ENCODE results near the gene MYORG. TPM values are rescaled to one million over a fixed set of nuclear protein-coding genes. Genes with fewer than 3 reads are reported as not detected.

MYORG gene
- total and polyA plus RNA-seq, 9 of the 15 experiments (the other 6 are each of a cell fraction or from before 2014, with no cell fraction given), result 0.06 to 0.82 (median 0.18) TPM

GRCh38 chr9:34333836-34334235 lies 42.9 kb downstream of the MYORG start:
- CTCF ChIA-PET (ENCODE audit: low intra/inter-chr PET ratio), result no interaction called here
- 61% methylated on average over 3 of the region's 3 CpGs for WGBS (ENCODE audit: insufficient coverage, low coverage, missing lambda C conversion rate)
- Histone ChIP-seq H3K79me2 (ENCODE audit: control insufficient read depth, insufficient read depth, low read length) (peaks cover 10% of the 10 kb centered on the region), H3K27me3 (ENCODE audit: control insufficient read depth in 2 of 2, insufficient read depth in 2 of 2, low read length in 2 of 2) (no peaks in the 10 kb centered on the region), H3K9me3 (replicated peaks; ENCODE audit: control insufficient read depth, insufficient read depth, low read depth, low read length) (no peaks in the 10 kb centered on the region), H3K9ac (ENCODE audit: insufficient read depth in 1 of 2, low read depth in 2 of 2, low read length in 2 of 2) (no peak overlapping the region), H3K4me2 (ENCODE audit: insufficient read depth, low read length) (no peak overlapping the region), H2AFZ (ENCODE audit: low read depth, low read length) (no peak overlapping the region), H3K36me3 (ENCODE audit: control insufficient read depth, insufficient read depth, low read length) (peaks cover 5% of the 10 kb centered on the region; the same call in 2 of the 3 replicates), H3K27ac (ENCODE audit: extremely low read depth, low read depth, low read length) (no peak overlapping the region), H3K9me1 (ENCODE audit: control insufficient read depth, insufficient read depth, low read length) (no peaks in the 10 kb centered on the region), H3K4me3 (no peak overlapping the region), H4K20me1 (replicated peaks; ENCODE audit: control insufficient read depth, insufficient read depth, low read length) (no peaks in the 10 kb centered on the region), H3K4me1 (replicated peaks in 1 of 2; ENCODE audit: control insufficient read depth in 2 of 2, insufficient read depth in 2 of 2, low read length in 2 of 2) (peaks cover 8 to 10% of the 10 kb centered on the region in 2 experiments; a peak in 3 of 5 replicates)
- no peak for TF ChIP-seq NFIC (IDR thresholded peaks at IDR 0.05)
- TF ChIP-seq DLX4 (CRISPR knock-in tag; IDR thresholded peaks at IDR 0.05), result no peak
- no peak for TF ChIP-seq HINFP (tag; conservative IDR thresholded peaks at IDR 0.05; ENCODE audit: low read depth)
- TF ChIP-seq HNRNPK (IDR thresholded peaks at IDR 0.05; ENCODE audit: low read depth, low read length, poor library complexity, severe bottlenecking), result no peak
- TF ChIP-seq HNRNPLL (IDR thresholded peaks at IDR 0.05; ENCODE audit: low read depth, low read length, poor library complexity, severe bottlenecking), result no peak
- no peak for TF ChIP-seq CREB5 (CRISPR knock-in tag; IDR thresholded peaks at IDR 0.05)
- intact Hi-C loops (cut with micrococcal nuclease), result no loop called here
- POLR2A ChIA-PET, result interaction anchor here (0.6 to 1.7 kb wide), 2 partner anchors 43 to 72 kb away, joined by 3 to 6 read pairs; partner anchors contain the start of gene MYORG
- ATAC-seq (no peak), DNase-seq (ENCODE audit: extremely low read depth in 1 of 4, low spot score in 3 of 4) (no peak), FAIRE-seq (no peak)
- BruUV-seq (replicated peaks), result no TSS peak
- in situ Hi-C loops (cut with MboI), result no loop called here

All from K562 (cell line).